ENCODE measurements around the gene IVL.

Gene IVL

DNA sequence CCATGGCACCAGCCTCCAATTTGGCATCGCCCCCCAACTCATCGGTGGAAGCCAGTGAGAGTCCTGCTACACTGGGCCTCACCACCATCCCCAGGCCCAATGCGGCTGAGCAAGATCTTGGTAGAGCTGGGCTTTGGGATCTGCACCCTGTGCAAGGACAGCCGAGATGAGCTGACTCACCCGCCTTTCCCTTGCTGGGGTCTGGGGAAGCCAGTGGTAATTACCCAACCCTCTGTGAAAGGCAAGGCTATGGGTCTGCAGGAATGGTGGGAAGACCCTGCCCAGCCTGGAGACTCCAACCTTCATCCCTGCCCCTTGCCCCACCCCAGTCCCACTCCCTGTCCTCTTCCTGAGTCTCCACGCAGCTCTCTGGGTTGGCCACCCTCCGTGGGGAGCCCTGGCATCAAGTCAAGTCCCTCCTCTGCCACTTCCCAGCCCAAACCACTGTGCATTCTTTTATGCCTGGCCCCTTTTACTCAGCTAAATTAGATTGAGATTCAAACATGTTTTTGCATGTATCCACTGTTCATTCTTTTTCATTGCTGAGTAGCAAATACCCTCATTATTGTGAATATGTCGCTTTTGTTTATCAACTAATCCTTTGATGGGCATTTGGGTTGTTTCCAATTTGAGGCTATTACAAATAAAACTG lies 21.5 kb upstream of the IVL start:
- no peak for DNase-seq (ENCODE audit: low spot score)

DNA sequence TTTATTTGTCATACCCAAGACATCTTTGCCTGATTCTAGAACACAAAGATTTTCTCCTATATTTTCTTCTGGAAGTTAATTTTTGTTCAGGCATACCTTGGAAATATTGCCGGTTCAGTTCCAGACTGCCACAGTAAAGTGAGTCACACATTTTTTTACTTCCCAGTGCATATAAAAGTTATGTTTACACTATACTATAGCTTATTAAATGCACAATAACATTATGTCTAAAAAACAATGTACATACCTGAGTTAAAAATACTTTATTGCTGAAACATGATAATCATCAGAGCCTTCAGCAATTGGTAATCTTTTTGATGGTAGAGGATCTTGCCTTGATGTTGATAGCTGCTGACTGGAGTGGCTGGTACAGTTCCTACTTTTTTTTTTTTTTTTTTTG lies 20.2 kb upstream of the IVL start:
- no peak for DNase-seq (ENCODE audit: low spot score)

DNA sequence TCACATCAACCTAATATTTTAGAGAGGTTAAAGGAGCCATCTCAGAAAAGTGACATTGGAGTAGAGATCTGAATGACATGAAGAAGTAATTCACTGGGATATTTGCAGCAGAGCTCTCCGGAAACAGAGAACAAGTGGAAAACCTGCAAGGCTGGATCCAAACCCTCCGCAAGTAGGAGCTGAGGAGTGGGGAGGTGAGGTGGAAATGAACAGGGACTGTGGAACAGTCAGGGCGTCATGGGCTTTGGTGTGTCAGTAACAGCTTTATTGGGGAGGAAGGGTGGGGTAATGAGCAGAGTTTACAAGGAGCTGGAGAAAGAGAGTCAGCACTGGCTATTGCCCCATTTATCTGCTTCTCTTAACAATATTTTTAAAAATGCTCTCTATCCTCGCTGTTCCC lies 9.3 kb upstream of the IVL start:
- DNase-seq (ENCODE audit: low spot score), result no peak

DNA sequence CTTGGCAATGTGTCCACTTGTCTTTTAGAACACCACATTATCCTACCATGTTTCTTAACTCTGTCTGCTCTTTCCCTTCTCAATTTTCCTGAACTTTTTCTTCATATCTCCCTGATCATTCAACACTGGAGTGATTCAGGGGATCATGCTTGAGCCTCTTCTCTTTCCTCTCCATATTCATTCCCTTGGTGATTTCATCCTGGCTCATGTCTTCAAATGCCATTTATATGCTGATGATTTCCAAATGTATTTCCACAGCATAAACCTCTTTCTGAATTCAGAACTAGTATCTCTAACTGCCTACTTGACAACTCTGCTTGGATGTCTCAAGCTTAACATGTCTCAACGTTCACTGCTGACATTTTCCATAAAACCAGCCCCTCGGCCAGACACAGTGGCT lies 8.5 kb upstream of the IVL start:
- DNase-seq (ENCODE audit: low spot score), result no peak

DNA sequence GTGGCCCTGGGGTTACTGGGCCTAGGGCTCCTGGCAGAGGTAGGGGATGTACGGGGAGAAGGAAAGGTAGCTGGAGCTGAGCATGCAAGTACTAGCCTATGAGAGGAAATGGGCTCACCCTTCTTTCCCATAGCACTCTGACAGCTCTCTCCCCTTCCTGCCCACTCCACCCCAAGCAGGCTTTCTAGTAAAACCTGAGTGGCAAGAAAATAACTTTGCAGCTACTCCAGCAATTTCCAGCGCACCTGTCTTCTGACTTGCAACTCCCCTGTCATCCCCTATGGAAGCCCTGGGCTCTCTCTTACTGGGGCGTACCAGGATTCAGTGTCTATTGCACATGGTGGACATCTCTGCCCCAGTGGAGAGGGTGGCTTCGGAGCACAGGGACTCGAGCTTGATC lies 6.7 kb upstream of the IVL start:
- no peak for DNase-seq (ENCODE audit: low spot score)

DNA sequence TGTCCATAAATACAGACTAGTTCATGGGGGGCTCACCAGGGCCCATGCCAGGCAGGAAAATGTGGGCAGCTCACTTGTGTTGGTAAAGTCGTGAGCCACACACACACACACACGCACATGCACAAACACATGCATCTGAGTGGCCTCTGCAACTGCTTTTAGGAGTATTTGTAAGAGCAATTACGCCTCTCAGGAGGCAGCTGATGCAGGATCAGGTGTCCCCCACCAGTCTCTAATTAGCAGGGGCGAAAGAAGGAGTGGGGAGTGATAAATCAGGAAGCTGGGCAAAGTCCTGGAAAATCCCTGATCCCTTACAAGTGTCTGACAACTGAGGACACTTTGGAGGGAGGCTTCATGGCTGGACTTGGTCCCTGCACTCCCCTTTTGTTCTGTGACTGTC lies 5.7 kb upstream of the IVL start:
- no peak for DNase-seq (ENCODE audit: low spot score)

DNA sequence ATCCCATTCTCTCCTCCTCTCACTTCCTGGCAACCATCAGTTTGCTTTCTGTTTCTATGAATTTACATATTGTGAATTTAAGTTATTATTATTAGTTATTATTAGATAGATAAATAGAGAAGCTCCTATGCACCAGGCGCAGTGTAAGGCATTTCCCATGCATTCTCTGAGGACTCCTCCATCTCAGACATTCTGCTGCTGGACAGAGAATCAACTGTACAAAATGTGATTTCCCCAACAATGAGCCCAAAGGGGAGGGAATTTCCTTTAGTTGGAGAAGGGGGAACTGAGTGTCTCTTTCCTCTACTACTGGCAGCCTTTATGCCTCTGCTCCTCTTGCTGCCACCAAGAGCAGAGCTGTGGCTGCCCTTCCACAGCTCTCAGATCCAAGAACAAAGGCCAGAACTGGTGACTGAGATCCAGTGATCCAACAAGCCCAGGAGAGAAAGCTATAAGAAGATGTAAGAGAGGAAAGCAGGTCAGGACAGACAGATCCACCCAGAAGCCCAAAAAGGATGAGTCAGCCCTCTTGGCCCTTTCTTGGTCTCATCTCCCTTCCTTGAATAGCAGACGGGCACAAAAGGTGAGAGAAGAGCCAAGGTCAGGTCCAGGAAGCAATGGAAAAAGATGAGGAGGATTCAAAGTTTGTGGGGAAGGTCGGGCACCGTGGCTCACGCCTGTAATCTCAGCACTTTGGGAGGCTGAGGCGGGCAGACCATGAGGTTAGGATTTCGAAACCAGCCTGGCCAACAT lies 3.5 kb upstream of the IVL start:
- DNase-seq (ENCODE audit: low spot score), result no peak

DNA sequence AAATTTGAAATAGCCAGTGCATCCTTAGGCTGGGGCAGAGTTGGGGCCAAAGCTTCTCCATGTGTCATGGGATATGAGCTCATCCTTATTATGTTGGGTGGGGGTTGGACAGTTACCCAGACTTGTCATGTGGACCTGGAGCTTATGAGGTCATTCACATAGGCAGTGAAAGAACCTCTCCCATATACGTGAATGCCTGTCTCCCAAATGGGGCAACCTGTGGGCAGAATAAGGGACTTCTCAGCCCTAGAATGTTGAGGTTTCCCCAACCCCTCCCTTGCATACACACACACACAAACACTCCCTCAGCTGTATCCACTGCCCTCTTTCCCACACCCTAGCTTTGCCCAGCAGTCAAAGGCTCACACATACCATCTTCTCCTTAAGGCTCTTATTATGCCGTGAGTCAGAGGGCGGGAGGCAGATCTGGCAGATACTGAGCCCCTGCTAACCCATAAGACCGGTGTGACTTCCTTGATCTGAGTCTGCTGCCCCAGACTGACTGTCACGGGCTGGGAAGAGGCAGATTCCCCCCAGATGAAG lies 2.3 kb upstream of the IVL start:
- no peak for DNase-seq (ENCODE audit: low spot score)

DNA sequence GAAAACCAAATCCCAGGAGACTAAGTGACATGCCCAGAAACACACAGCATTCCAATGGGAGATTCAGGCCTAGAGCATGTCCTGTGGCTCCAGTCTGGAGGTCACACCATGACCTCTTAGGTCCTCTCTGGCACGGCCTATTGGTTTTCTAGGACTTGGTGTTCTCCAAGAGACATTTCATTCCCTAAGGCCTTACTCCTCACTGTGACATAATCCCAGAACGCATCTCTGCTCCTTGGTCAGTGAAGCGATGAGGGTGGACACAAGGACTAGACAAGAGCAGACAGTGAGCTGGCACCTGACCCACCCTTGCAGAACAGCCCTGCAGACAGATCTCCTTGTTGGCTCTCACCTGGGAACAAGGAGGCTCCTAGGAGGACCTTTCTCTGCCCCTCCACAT lies 860 bp downstream of the IVL start:
- DNase-seq (ENCODE audit: low spot score), result no peak

DNA sequence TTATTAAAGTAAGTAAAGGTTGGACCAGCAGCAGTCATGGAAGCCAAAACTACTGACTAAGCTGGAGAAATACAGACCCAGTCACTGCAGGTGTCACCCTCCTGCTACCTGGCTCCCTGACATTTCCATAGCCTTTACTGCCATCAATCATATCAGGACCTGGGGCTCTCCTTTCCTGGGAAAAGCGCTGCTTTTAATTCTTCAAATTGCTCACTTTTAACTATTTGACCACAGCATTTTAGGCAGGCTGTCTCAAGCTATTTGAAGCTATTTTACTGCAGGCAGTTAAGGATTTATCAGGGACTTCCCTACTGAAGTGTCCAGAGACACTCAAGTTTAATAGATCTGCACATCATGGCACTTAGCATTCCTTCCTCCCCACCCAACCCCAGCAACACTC lies 4.1 kb downstream of the IVL start:
- DNase-seq (ENCODE audit: low spot score), result no peak

DNA sequence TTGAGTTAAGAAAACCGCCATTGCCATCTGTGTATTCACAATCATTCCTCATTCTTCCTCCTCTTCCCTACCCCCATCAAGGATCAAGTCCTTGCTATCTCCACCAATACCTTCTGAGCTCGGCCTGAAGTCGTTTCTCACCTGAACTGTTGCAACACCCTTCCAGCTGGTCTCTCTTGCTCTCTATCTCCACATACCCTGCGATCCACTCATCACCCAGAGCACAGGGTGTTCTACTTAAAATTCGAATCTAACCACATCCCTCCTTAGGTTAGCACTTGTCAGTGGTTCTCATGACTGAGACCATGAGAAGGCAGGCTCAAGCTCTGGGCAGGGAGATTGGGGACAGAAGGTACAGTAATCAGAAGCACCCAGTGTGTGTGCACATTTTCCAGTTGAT lies 4.6 kb downstream of the IVL start:
- no peak for DNase-seq (ENCODE audit: low spot score)

DNA sequence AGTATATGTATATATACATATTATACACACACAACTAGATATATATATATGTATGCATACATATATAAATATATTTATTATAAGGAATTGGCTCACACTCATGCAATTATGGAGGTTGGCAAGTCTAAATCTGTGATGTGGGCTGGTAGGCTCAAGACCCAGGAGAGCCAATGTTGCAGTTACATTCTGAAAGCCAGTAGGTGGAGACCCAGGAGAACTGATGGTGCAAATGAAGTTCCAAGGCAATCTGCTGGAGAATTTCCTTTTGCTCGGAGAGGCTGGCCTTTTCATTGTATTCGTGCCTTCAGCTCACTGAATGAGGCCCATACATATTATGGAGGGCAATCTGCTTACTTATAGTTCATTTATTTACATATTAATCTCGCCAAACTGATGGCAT lies 9.4 kb downstream of the IVL start:
- DNase-seq (ENCODE audit: low spot score), result no peak

DNA sequence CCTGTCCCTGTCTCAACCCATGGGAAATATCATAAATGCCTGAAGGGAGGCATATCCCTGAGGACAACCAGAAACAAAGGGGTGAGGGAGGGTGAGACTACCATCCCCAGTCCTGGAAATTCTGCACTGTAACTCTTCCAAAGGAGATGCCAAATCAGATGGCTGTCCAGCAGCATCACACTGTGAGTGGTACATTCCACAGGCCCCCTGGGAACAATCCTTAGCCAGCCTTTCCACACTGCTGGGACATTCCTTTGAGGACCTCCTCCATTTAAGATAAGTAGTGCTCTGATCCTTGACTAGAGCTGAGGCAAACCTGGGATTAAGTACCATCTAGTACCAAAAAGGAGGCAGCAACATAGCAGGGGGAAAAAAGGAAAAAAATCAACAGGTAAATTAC lies 10.7 kb downstream of the IVL start:
- DNase-seq (ENCODE audit: low spot score), result no peak

DNA sequence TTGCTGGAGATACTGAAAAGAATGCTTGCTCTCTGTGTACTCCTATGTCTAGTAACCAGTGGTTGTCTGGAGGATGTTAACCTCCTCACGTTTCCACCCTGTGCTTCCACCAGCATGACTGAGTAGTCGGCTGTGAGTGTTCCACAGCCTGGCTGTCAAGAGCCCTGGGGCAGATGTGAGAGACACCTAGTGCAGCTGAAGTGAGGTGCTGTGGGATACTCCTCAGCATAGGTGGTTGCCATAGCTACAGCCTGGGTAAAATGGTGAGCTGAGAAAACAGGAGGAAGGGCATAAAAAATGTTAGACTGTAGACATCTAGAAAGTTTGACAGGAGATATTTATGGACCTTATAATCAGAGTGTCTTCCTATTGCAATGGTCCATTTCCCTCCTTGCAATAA lies 15.8 kb downstream of the IVL start:
- no peak for DNase-seq (ENCODE audit: low spot score)

DNA sequence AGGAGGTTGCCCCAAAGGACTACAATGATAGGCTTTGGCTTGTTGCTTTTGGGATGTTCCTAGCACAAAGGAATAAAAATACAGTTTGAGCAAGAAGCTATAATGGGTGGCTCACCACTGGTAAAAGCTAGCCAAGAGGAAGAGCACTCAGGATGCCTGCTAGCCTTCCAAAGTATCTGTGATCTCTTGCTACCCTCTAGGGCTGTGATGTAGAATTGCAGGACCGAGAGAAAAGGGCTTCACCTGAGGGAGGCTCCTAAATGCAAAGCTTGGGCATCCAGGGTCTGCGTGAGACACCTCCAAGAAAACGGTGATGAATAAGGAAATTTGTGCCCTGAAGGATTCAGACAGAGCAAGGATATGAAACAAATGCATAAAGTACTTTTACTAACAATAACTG lies 17.7 kb downstream of the IVL start:
- DNase-seq (ENCODE audit: low spot score), result no peak

DNA sequence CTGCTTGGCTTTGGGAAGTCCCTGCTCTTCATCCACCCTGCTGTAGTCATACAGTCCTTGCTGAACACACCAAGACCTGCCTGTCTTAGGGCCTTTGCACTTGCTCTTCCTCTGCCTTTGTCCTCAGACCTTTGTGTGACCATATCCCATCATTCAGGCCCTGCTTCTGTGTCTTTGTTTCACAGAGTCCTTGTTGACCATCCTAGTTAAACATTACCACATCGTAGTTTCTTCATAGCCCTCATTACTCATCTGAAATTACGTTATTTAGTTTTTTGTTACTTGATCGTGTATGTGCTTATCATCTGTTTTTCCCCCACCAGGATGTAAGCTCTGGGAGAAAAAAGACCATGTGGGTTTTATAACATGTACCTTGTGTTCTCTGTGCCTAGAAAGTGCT lies 20.3 kb downstream of the IVL start:
- DNase-seq (ENCODE audit: low spot score), result no peak

DNA sequence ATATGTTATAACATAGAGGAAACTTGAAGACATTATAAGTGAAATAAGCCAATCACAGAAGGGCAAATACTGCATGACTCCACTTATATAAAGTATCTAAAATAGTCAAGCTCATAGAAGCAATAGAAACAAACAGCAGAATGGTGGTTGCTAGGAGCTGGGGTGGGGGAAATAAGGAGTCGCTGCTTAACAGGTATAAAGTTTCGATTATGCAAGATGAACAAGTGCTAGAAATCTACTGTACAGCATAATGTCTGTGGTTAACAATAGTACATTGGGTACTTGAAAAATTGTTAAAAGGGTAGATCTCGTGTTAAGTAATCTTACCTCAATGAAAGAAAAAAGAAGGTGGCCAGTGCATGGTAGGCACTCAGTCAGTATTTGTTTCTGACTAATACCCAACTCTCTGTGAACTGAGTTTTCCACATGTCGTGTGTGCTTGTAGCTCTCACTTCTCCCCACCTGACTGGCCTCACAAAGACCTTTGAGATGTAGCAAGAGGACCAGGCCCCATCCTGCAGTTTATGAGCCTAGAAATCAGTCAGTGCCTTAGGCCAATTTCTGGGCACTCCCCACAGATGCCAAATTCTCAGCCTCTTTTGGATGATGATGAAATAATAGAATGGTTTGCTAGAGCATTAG lies 23.9 kb downstream of the IVL start:
- no peak for DNase-seq (ENCODE audit: low spot score)

DNA sequence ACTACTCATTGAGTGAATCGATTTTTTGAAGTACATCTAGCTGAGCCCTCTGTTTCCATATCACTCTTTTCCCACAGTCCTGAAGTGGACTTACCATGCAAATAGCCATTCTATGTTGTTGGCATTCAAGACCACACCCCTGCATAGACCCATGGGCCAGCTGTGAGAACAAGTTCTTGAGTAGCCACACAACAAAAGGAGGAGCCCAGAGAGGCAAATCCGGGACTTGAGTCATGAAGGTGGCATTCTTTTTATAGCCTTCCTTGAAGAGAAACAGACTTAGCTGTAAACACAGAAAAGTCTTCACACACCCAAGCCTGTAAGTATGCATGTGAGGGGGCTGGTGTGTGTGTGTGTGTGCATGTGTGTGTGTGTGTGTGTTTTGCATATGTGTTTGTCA lies 24.9 kb downstream of the IVL start:
- DNase-seq (ENCODE audit: low spot score), result no peak

DNA sequence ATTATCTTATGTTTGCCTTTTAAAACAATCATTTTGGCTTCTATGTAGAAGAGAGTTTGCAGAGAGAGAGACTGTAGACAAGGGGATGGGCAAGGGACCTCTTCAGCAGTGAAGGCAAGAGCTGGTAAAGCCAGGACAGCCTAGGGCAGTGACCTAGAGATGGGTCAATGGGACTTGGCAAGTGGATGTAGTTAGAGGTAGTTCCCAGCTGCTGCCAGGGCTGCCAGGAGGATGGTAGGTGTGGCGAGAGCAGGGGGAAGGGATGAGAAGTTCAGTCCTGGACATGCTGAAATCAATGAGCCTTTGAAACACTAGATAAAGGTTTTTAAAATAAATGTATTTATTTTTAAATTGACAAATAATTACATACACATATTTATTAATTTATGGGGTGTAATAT lies 32.3 kb downstream of the IVL start:
- no peak for DNase-seq (ENCODE audit: low spot score)

DNA sequence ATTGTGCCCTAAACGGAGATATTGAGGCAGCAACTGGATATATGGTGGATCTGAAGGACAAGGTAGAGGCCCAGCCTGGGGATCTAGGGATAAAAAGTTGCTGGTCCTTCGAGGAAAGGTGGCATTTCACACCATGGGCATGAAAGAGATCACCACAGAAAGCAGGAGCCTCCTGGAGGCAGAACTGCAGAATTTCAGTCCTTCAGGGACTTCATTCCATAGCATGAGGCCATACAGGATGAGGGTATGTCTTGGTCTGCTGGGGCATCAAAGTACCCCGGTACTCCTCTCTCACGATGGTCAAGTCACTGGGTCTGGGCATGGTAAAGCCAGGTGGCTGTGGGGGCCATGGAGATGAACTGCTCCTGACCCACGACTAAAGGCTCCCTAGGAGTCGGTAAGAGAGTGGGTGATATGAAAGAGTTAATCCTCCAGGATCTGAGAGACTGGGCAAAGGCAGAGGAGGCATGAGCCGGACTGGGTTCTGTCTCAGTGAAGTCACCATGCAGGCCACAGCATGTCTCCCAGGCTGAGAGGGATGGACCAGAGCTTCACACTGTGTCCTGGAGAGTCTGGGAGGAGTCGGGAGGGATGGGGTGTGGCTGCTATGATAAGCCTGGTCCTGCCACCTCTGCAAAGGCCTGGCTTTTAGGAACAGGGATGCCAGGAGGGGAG lies 32.8 kb downstream of the IVL start:
- no peak for DNase-seq (ENCODE audit: low spot score)

DNA sequence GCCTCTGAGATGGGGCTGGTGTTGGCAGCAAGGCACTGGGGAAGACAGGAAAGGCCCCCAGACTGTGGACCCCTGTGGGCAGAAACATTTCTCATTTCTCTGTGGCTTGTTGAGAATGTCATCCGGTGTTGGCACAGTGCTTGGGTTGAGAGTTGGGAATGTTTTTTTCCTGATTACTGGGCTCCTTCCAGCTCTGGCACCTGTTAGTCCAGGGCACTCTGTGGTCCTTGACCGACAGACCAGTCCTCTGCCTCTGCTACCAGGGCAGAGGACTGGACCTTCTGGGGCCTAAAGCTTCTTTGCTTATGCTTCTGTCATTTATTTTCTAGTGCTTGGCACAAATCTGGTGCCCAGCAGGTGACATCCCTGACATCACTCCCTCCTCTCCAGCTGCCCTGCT lies 33.8 kb downstream of the IVL start:
- no peak for DNase-seq (ENCODE audit: low spot score)

DNA sequence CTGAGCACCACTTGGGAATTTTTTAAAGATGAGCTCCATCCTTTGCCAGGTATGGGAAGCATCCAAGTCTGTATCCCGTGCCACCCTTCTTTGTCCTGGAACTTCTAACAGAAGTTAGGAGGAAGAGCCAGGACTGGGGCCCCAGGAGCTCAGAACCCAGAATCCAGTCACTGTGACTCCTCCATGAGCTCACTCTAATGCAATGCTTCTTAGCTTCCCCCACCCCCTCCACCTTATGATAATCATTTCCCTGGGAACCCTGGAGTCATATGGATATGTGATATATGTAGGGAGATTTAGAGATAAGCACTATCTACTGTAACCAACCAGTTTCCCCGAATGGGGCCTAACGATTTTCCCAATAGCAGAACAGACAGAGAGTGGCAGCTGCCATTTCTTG lies 37.9 kb downstream of the IVL start:
- no peak for DNase-seq (ENCODE audit: low spot score)

All from CD4-positive, alpha-beta T cell treated with Interleukin-15 for 4 hours (primary cell).